ENCODE data around the gene FOXC2.

DNA sequence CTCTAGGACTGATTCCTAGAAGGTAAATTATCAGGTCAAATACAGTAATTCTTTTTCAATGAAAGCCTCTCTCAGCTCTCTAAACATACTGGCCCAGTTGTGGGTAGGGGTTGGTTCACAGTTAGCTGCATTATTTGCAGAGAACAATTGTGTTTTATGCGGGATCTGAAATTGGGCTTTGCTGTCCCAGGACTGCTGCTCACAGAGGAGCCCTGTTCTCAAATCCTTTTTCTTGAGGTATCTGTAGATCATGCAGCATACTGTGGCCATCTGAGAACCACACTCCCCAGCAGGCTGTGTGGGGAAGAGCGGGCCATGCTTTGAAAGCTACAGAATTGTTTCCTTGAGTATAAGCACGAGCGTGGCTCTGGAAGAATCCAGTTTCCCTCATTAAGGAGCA, 29.1 kb upstream of the FOXC2 start:
- TF ChIP-seq, protein P1, sequence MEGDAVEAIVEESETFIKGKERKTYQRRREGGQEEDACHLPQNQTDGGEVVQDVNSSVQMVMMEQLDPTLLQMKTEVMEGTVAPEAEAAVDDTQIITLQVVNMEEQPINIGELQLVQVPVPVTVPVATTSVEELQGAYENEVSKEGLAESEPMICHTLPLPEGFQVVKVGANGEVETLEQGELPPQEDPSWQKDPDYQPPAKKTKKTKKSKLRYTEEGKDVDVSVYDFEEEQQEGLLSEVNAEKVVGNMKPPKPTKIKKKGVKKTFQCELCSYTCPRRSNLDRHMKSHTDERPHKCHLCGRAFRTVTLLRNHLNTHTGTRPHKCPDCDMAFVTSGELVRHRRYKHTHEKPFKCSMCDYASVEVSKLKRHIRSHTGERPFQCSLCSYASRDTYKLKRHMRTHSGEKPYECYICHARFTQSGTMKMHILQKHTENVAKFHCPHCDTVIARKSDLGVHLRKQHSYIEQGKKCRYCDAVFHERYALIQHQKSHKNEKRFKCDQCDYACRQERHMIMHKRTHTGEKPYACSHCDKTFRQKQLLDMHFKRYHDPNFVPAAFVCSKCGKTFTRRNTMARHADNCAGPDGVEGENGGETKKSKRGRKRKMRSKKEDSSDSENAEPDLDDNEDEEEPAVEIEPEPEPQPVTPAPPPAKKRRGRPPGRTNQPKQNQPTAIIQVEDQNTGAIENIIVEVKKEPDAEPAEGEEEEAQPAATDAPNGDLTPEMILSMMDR (IDR thresholded peaks at IDR 0.05; ENCODE audit: low read depth, low read length) = no peak
- no peak for TF ChIP-seq EZH2phosphoT487 (IDR thresholded peaks at IDR 0.05; ENCODE audit: low read depth)

All from OCI-LY3 (cell line).